IPS DF 4.7 (cell line): ENCODE results near the gene NLRC5.
"Not testable (repeated sequence)": the region's sequence is repeated elsewhere in the genome, so short reads cannot be mapped to it uniquely, and the experiment has no call there.

Experiments
- DNase-seq: peaks from one replicate; pipeline ENCODE4 v3.0.0-alpha.2; 2013; ENCODE audit warnings: low spot score; ENCODE audit errors: extremely low read depth

NLRC5 gene

DNA sequence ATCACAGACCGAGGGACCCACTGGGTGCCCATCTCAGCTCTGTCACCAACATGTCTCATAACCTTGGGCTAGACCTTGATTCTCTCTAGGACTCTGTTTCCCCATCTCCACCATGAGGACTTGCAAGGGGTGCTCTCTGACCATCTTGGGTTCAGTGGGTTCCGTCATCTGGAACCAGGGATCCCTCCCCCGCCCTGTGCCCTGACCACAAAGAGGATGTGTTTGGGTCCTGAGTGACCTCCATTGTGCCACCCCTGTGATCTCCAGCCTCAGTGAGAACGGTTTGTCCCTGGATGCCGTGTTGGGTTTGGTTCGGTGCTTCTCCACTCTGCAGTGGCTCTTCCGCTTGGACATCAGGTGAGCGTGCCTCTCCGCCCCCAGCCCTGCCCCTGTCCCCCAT lies 53.9 kb downstream of the NLRC5 start:
- no peak for DNase-seq

DNA sequence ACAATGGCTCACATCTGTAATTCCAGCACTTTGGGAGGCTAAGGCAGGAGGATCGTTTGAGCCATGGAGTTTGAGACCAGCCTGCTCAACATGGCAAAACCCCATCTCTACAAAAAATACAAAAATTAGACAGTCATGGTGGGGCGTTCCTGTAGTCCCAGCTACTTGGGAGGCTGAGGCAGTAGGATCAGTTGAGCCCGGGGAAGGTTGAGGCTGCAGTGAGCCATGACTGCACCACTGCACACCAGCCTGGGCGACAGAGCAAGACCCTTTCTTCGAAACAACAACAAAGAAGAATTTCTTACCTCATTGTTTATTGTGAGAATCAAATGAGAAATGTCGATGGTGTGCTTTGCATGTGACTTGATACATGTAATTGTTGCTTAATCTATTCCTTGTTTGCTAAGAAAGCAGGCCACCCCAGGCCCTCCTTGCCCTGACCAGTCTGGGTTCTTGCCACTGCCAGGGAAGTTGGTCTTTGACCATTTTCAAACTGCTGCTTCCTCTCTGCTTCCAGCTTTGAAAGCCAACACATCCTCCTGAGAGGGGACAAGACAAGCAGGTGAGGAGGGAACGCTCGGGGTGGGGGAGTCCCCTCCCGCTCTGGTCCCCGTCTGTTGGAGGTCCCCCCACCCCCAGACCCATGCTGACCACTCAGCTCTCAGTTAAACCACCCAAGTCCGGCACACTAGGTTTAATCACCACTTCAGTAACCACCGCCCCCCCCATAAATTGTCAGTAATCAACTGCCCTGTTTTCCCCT lies 55.8 kb downstream of the NLRC5 start:
- no peak for DNase-seq

DNA sequence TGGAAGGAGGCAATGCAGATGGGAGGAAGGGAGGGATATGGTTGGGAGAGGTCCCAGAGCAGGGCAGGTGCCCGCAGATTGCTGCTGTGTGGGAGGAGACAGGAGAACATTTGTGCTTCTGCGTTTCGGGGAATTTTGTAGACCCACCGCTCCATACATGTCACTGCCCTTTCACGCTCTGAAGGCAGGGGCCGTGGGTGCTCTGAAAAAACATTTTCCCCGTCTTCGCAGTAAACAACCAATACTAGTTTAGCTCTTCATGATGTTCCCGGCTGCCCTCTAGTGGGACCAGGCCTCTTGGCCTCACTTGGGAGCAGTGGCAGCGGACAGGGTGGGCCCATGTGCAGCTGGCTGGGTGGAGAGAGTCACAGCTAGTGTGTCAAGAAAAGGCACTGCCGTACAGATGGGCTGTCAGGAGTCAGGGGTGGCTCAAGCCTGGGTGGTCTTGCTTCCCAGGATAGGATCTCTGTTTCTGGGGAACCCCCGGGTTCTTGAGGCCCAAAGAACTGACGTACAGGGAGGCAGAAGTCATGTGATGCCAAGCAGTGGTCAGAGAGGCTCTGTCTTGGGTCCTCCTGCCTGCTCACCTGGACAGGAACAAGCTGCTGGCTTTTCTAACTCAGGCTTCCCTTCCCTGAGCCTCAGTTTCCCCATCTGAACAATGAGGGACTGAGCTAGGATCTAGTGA lies 56.5 kb downstream of the NLRC5 start:
- DNase-seq: peak; percentile 22

DNA sequence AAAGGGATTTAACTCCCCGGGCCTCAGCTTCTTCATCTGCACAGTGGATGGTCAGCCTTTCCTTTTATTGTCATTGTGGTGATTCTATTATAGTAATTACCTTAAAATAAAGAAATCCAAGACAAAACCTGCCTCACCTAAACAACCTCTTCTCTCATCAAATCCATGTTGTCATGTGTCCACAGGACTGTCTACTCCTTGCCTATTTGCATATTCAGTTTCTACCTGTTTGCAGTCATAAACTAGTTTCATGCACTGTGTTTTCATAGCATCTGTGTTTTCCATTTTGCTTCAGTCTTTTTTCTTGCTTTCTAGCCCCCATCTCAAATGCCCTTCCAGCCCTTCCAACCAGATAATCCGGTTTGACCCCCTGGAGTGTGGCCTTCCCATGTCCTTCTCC lies 58.7 kb downstream of the NLRC5 start:
- DNase-seq: no peak

DNA sequence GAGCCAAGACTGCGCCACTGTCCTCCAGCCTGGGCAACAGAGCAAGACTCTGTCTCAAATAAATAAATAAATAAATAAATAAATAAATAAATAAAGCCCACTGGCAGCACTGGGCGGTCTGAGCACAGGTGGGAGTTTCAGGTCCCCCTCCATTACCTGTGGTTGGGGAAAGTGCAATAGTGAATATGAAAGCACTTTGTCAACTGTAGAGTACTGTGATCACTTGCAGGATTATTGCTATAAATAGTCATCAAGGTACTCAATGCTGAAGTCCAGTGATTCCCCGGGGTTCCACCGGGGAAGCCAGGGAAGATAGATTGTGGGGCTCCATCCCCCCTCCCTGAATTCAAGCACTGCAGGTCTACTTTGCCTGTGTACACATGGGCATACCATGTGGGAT lies 60.3 kb downstream of the NLRC5 start:
- DNase-seq: no peak

DNA sequence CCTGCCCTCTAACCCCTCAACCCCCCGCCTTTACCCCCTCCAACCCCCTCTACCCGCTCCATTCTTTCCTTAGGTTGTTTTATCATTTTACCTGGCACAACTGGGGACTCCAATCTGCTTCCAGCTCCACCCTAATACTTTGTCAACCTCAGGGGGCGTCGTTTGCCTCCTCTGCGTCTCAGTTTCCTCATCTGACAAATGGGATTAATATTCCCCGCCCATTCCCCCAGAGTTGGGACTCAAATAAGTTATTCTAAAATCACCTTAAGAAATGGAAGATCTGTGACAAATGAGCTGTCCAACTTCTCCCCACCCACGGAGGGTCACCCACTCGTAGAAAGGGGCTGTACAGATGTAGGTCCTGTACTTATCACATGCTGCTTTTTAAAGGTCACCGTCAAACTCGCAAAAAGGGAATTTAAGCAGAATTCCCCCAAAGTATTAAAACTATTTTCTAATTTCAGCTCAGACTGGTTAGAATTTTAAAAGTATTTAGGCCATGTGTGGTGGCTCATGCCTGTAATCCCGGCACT lies 62.4 kb downstream of the NLRC5 start:
- no peak for DNase-seq

DNA sequence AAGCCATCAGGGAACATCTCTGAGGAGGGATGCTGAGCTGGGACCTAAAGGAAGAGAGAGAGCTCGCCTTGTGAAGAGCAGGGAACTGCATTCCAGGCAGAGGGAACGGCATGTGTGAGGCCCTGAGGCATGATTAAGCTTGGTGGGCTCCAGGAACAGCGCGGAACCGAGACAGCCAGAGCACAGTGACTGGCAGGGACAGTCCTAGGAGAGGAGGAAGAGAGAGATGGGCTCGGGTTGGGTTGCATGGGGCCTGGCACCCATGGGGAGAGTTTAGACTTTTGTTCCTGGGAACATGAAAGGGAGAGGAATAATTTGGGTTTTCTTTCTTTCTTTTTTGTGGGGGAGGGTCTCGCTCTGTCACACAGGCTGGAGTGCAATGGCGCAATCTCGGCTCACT lies 63.8 kb downstream of the NLRC5 start:
- DNase-seq: no peak

DNA sequence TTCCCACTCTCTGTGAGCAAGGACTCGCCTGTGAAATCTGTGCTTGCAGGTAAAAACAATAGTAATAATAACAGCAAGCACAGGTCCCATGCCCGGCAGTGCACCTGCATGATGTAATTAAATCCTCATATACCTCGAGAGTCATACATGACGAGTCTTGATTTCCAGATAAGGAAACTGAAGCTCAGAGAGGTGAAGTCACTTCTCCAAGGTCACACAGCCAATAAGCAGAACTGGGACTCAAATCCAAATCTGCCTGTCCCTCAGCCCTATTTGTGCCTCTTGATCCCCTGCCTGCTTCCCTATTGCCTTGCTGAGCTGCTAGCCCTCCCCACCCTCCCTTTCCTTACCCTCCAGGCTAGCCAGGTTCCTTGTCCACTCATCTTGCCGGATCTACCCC lies 65.0 kb downstream of the NLRC5 start:
- no peak for DNase-seq

DNA sequence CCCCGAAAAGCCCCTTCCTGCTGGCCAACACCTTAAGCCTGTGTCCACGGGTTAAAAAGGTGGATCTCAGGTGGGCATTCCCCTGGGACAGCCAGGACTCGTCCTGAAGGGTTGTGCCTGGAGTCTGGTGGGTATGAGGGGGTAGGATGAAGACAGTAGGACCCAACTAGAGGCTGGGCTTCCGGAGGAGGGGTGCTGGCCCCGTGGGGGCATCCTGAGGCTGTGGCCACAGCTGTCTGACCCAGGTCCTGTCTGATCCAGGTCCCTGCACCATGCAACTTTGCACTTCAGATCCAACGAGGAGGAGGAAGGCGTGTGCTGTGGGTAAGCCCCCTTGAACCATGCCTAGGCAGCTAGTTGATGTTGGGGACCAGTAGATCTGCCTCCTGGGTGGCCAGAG lies 65.4 kb downstream of the NLRC5 start:
- no peak for DNase-seq

DNA sequence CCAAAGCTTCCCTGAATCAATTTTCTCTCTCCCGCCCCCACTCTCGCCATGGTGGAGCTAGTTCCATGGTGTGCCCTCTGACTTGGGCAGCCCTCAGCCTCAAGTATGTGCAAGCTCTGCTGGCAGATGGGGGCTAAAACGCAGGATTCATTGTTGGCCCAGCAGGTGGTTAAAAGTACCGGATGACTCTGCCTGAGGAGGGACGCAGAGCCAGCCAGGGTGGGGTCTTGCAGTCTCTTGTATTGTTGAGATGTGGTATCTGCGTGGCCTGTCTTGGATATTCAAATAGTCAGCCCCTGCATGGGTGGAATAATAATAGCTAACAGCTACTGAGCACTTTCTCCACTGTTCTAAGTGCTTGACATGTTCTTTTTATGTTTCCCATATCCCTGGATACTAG lies 66.3 kb downstream of the NLRC5 start:
- no peak for DNase-seq

DNA sequence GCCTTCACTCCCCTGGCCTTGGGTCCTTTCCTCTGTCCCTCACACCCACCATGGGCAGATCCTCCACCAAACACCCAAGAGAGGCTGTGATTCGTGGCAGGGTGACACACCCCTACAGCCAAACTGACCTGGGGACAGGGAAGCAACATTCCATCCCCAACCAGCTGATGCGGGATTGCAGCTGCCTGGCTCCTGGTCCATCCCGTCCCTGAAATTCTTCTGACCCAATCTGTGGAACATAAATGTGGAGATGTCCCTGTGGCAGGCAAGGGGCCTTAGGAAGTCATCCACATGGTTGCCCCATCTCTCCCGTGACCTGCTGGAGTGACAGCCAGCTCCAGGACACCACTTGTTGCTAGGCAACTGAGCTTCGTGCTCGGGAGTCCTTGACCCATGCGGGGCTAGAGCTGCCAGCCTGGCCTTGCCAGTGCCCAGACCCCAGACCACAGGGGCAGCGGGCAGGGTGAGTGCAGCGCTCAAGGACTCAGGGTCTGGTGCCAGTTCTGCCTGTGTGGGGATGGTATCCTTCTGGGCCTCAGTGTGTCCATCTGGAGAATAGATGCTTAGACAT lies 69.0 kb downstream of the NLRC5 start:
- no peak for DNase-seq

DNA sequence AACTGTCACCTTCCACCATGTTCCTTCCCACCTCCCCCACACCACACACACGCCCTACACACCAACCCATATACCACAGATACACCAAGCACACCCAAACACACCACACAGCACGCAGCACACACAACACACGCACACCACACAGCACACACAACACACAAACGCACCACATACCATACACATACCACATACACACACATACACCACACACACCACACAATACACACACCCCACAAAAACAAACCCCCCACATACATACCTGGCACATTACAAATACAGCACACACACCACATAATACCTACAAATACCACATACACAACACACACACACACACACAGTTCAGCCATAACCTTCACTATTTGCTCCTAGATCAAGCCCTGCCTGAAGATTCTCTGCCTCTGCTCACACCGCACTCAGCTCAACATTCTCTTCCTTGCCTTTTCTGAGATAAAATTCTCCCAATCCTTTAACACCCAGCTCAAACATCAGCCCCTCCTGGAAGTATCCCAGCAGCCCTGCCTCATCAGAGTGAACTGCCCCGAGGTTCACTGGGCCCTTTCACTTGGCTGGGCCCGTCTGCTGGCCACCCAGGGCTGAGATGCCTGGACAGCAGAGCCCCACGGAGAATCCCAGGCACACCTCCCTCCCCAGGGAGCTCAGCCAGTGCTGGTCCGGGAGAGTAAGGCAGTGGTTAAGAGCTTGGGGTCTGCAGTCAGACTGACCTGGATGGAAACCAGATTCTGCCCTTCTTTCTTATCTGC lies 71.1 kb downstream of the NLRC5 start:
- DNase-seq: no peak

DNA sequence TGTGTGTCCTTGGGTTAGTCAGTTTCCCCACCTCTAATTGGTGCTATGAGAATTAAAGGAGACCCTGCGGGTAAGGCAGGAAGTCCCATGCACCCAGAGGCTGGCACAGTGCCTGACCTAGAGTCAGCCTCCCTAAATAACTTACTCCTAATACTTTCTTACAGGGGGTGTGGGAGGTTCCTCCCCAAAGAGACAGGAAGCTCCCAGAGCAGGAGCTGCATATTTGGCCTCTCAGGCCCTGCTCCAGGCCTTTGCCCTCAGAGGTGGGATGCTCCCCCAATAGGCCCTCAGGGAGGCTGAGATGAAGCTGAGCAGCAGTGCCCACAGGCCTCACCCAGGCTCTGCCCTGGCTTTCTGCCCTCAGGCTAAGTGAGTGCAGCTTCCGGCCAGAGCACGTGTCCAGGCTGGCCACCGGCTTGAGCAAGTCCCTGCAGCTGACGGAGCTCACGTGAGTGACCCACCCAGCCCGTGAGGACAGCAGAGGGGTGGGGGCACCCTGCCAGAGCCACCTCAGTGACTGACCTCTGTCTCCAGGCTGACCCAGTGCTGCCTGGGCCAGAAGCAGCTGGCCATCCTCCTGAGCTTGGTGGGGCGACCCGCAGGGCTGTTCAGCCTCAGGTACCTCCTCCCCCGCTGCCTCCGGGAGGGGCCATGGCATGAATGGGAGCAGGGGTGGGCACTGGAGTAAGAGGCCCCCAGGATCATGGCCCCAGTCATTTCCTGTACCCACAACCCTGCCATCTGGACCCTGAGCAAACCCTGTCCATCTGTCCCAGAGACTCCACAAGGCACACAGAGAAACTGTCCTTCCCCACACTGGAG lies 71.9 kb downstream of the NLRC5 start:
- no peak for DNase-seq

DNA sequence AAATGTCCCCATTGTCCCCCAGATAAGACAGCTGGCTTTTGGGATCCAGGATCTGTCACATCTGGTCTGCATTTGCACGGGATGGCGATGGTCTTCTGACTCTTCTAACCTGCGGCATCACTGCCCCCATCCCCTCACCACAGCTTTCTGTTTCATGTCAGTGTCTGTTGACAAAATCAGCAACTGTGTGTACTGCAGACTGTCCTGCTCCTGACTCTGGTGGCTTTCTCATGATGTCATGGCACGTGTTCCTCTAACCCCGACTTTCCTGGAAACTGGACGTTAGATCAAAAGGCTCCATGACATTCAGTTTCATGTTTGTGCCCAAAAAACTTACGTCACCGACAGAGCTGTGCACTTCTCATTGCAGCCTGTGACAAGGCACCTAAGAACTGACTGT lies 73.0 kb downstream of the NLRC5 start:
- DNase-seq: no peak

DNA sequence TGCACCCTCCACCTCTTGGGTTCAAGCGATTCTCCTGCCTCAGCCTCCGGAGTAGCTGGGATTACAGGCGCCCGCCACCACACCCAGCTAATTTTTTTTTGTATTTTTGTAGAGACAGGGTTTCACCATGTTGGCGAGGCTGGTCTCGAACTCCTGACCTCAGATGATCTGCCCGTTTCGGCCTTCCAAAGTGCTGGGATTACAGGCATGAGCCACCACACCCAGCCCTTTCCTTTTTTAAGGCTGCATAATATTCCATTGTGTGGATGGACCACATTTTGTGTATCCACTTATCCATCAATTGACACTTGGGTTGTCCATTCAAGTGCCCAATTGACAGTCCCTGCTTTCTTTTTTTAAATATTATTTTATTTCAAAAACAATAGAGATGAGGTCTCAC lies 73.8 kb downstream of the NLRC5 start:
- DNase-seq: not testable (repeated sequence)

DNA sequence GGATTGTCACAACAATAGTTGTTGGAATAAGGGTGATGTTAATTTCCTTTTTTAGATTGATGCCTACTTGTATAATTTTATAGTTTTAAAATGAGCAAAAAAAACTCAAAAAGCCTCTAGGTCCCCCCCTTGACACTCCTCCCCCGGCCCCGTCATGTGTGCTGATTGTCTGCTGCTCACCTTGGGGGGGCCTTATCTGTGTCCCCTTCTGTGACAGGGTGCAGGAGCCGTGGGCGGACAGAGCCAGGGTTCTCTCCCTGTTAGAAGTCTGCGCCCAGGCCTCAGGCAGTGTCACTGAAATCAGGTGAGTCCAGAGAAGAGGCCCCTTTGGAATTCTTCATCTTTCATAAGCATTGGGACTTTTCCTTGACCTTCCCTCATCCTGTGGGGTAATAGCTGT lies 75.6 kb downstream of the NLRC5 start:
- DNase-seq: no peak

DNA sequence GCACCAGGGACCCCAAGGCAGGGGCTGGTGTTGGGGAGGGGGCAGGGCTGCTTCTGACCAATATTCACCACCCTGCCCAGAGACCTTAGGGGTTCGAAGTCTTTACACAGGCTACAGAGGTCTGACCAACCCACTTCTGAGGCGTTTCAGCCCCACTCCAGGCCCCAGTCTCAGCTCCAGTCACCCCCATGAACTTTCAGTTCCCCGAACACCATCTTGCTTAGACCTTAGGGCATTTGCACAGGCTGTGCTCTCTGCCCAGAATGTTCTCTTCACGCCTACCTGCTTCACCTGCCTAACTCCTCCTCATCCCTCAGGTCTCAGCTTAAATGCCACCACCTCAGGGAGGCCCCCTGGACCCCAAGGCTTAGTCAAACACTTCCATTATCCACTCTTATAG lies 77.3 kb downstream of the NLRC5 start:
- DNase-seq: no peak

DNA sequence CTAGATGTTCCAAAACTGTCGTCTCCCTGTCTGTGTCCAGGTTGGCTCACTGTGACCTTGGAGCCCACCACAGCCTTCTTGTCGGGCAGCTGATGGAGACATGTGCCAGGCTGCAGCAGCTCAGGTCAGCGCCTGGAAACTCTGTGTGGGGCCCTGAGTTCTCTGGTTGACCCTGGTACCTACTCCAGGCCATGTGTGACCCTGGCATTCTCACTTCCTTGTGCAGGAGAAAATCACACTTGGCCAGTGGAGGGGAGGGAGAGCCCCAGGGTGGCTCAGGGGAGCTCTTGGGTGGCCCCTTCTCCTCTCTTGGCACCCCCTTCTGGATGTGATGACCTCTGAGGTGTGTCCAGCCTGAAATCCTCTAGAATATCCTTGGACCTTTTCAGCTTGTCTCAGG lies 78.0 kb downstream of the NLRC5 start:
- DNase-seq: no peak

DNA sequence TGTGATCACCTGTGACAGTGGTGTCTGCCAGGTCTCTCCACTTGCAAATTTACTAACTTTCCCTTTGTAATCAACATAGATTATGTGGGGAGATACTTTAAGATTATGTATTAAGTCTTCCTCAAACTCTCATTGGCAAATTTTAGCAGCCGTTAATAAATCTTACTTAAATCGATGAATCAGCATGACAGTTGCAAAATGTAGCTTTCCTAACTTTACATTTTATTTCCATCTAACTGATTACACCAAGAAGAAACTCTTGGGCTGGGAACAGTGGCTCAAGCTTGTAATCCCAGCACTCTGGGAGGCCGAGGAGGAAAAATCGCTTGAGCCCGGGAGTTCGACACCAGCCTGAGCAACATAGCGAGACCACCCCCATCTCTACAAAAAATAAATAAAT lies 79.7 kb downstream of the NLRC5 start:
- no peak for DNase-seq

DNA sequence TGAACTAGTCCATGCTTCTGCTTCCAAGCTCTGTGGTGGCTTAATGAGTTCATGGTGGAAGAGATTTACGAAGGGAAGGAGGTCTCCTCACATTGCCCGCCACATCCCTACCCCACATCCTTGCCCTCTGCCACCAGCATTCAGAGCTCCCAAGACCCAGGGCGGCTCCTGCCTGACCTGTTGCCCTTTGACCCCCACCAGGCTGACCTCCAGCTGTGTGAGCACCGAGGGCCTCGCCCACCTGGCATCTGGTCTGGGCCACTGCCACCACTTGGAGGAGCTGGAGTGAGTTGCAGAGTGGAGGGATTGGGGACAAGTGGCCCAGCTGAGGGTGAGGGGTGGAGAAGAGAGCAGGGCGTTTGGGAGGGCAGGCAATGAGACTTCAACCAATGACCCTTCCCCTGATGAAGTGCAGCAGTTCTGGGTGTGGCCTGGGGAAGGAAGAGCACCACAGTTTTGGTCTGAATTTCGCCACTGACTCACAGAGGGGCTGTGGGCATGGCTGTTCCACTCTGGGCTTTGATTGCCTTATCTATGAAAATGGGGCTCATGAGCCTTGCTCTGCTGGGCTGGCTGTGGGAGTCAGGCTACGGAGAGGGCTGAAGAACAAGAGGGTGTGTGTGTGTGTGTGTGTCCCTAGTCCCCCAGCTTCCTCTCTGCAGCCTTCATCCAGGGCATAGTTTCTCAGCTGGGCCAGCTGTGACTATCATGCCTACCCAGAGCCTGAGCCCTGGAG lies 80.4 kb downstream of the NLRC5 start:
- DNase-seq: no peak
